Measurements from ENCODE around the gene ZC3H7A. TPM values are rescaled to one million over a fixed set of nuclear protein-coding genes. Genes with fewer than 3 reads are reported as not detected.

The ZC3H7A gene
- total and polyA plus RNA-seq, 10 of the 15 experiments (the other 5 are each of a cell fraction or from before 2014, with no cell fraction given): 46.3 to 188 (median 68.6) TPM

- TF ChIP-seq, protein P1, sequence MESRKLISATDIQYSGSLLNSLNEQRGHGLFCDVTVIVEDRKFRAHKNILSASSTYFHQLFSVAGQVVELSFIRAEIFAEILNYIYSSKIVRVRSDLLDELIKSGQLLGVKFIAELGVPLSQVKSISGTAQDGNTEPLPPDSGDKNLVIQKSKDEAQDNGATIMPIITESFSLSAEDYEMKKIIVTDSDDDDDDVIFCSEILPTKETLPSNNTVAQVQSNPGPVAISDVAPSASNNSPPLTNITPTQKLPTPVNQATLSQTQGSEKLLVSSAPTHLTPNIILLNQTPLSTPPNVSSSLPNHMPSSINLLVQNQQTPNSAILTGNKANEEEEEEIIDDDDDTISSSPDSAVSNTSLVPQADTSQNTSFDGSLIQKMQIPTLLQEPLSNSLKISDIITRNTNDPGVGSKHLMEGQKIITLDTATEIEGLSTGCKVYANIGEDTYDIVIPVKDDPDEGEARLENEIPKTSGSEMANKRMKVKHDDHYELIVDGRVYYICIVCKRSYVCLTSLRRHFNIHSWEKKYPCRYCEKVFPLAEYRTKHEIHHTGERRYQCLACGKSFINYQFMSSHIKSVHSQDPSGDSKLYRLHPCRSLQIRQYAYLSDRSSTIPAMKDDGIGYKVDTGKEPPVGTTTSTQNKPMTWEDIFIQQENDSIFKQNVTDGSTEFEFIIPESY (IDR thresholded peaks at IDR 0.05): no peak
- peak; percentile 85 for TF ChIP-seq ZNF207 (IDR thresholded peaks at IDR 0.05; ENCODE audit: borderline replicate concordance)
- peak; percentile 90 for TF ChIP-seq CREB1 (IDR thresholded peaks at IDR 0.05; ENCODE audit: low read depth)
- TF ChIP-seq BRCA1 (IDR thresholded peaks at IDR 0.05; ENCODE audit: low read depth, low read length): no peak
- no peak for TF ChIP-seq GABPA (IDR thresholded peaks at IDR 0.05; ENCODE audit: low read depth)
- peak; percentile 41 for TF ChIP-seq RUNX3 (IDR thresholded peaks at IDR 0.05; ENCODE audit: low read length)
- no peak for TF ChIP-seq KDM1A (IDR thresholded peaks at IDR 0.05; ENCODE audit: borderline replicate concordance)
- TF ChIP-seq RB1 (IDR thresholded peaks at IDR 0.05; ENCODE audit: borderline replicate concordance): peak; percentile 99
- no peak for TF ChIP-seq SMAD1 (IDR thresholded peaks at IDR 0.05; ENCODE audit: low read depth, partially characterized antibody)
- TF ChIP-seq ZZZ3 (IDR thresholded peaks at IDR 0.05; ENCODE audit: control insufficient read depth, insufficient read length, low read depth): no peak
- no peak for TF ChIP-seq HSF1 (IDR thresholded peaks at IDR 0.05; ENCODE audit: low read depth, low read length)
- peak; percentile 80 for TF ChIP-seq NRF1 (conservative IDR thresholded peaks at IDR 0.05; ENCODE audit: low read depth, low read length)
- TF ChIP-seq, protein P2, sequence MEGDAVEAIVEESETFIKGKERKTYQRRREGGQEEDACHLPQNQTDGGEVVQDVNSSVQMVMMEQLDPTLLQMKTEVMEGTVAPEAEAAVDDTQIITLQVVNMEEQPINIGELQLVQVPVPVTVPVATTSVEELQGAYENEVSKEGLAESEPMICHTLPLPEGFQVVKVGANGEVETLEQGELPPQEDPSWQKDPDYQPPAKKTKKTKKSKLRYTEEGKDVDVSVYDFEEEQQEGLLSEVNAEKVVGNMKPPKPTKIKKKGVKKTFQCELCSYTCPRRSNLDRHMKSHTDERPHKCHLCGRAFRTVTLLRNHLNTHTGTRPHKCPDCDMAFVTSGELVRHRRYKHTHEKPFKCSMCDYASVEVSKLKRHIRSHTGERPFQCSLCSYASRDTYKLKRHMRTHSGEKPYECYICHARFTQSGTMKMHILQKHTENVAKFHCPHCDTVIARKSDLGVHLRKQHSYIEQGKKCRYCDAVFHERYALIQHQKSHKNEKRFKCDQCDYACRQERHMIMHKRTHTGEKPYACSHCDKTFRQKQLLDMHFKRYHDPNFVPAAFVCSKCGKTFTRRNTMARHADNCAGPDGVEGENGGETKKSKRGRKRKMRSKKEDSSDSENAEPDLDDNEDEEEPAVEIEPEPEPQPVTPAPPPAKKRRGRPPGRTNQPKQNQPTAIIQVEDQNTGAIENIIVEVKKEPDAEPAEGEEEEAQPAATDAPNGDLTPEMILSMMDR (IDR thresholded peaks at IDR 0.05 in 2 of 3, conservative IDR thresholded peaks at IDR 0.05 in 1 of 3; ENCODE audit: control insufficient read depth in 2 of 3, extremely low read depth in 1 of 3, insufficient read depth in 1 of 3, low read depth in 3 of 3, low read length in 3 of 3): no peak
- peak; percentile 14; the same call in 1 of the 2 replicates for TF ChIP-seq SREBF1 (IDR thresholded peaks at IDR 0.05; ENCODE audit: low read length)
- TF ChIP-seq TCF12 (IDR thresholded peaks at IDR 0.05; ENCODE audit: low read depth, low read length): no peak
- peak; percentile 3 to 14; a peak in 2 of 3 replicates for TF ChIP-seq EGR1 (IDR thresholded peaks at IDR 0.05; ENCODE audit: borderline replicate concordance in 1 of 2, low read depth in 2 of 2, low read length in 2 of 2)
- TF ChIP-seq BCL11A (IDR thresholded peaks at IDR 0.05; ENCODE audit: low read depth, low read length): no peak
- TF ChIP-seq YY1 (IDR thresholded peaks at IDR 0.05; ENCODE audit: low read depth, low read length): peak; percentile 90
- TF ChIP-seq, protein P3, sequence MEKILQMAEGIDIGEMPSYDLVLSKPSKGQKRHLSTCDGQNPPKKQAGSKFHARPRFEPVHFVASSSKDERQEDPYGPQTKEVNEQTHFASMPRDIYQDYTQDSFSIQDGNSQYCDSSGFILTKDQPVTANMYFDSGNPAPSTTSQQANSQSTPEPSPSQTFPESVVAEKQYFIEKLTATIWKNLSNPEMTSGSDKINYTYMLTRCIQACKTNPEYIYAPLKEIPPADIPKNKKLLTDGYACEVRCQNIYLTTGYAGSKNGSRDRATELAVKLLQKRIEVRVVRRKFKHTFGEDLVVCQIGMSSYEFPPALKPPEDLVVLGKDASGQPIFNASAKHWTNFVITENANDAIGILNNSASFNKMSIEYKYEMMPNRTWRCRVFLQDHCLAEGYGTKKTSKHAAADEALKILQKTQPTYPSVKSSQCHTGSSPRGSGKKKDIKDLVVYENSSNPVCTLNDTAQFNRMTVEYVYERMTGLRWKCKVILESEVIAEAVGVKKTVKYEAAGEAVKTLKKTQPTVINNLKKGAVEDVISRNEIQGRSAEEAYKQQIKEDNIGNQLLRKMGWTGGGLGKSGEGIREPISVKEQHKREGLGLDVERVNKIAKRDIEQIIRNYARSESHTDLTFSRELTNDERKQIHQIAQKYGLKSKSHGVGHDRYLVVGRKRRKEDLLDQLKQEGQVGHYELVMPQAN (conservative IDR thresholded peaks at IDR 0.05): peak; percentile 95
- TF ChIP-seq ATF7 (IDR thresholded peaks at IDR 0.05; ENCODE audit: low read depth): 0 out of 2 replicates have a peak, but pooled peaks have one; percentile 32
- TF ChIP-seq MTA2 (IDR thresholded peaks at IDR 0.05; ENCODE audit: low read depth): no peak
- no peak for TF ChIP-seq ETV6 (conservative IDR thresholded peaks at IDR 0.05 in 1 of 2, IDR thresholded peaks at IDR 0.05 in 1 of 2; ENCODE audit: borderline replicate concordance in 1 of 2, low read depth in 1 of 2)
These were observed 54.3 kb downstream of the ZC3H7A start, which contains the start of gene TXNDC11 (continued) for GRCh38 chr16:11742536-11743307.
